Measurements from ENCODE around the gene HDAC11.

The HDAC11 gene

GRCh38 chr3:13513051-13513912 is 33.2 kb downstream of the HDAC11 start:
- DNase-seq (ENCODE audit: extremely low read depth, low read depth), result peak; percentile 67
- TF ChIP-seq CTCF (IDR thresholded peaks at IDR 0.05; ENCODE audit: low read depth, low read length), result no peak

- no peak for DNase-seq (ENCODE audit: extremely low read depth, low read depth)
- TF ChIP-seq CTCF (IDR thresholded peaks at IDR 0.05; ENCODE audit: low read depth, low read length), result no peak
Observed at GRCh38 chr3:13513913-13514517, 33.9 kb downstream of the HDAC11 start.

- no peak for TF ChIP-seq CTCF (IDR thresholded peaks at IDR 0.05; ENCODE audit: low read depth, low read length)
Observed at GRCh38 chr3:13514639-13515435, 34.7 kb downstream of the HDAC11 start.

GRCh38 chr3:13515786-13516759 is 36.0 kb downstream of the HDAC11 start:
- no peak for TF ChIP-seq CTCF (IDR thresholded peaks at IDR 0.05; ENCODE audit: low read depth, low read length)
- no peak for DNase-seq (ENCODE audit: extremely low read depth, low read depth)

More at GRCh38 chr3:13514639-13515435, 34.7 kb downstream of the HDAC11 start:
- no peak for DNase-seq (ENCODE audit: extremely low read depth, low read depth)

GRCh38 chr3:13516760-13517135 is 36.6 kb downstream of the HDAC11 start:
- no peak for TF ChIP-seq CTCF (IDR thresholded peaks at IDR 0.05; ENCODE audit: low read depth, low read length)
- no peak for DNase-seq (ENCODE audit: extremely low read depth, low read depth)

- DNase-seq (ENCODE audit: extremely low read depth, low read depth), result no peak
Observed at GRCh38 chr3:13517253-13517977, 37.3 kb downstream of the HDAC11 start.

More at GRCh38 chr3:13517253-13517977, 37.3 kb downstream of the HDAC11 start:
- no peak for TF ChIP-seq CTCF (IDR thresholded peaks at IDR 0.05; ENCODE audit: low read depth, low read length)

Measured in AG09319 (cell line).